Amniotic stem cell (primary cell): ENCODE measurements around the gene LRRC52.
"Not testable (repeated sequence)": the region's sequence is repeated elsewhere in the genome, so short reads cannot be mapped to it uniquely, and the experiment has no call there.

Experiments
- DNase-seq: peaks from one replicate; lab custom pipeline; 2025; lab: John Stamatoyannopoulos, UW

The LRRC52 gene

DNA sequence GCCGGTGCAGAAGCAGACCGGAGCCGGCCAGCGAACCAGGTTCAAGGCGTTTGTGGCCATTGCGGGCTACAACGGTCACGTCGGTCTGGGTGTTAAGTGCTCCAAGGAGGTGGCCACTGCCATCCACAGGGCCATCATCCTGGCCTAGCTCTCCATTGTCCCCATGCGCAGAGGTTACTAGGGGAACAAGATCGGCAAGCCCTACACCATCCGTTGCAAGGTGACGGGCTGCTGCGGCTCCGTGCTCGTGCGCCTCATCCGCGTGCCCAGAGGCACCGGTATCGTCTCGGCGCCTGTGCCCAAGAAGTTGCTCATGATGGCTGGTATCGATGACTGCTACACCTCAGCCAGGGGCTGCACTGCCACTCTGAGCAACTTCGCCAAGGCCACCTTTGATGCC, 38.1 kb downstream of the LRRC52 start:
- DNase-seq = no peak

DNA sequence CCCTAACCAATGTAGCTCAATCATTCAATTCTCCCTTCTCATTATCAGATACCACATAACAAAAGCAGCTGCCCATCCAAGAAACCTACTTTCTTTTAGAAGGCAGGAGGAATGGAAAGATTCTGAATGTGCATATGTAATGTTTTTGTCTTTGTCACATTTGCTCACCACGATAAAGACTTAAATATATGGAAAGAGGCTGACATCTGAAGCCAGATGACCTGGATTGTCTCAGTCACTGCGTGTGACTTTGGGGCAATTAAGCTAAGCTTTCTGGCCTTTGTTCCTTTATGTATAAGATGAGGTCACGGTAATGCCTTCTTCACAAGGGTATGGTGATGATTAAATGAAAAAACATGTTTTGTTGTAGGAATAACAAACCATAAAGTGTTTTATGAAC, 42.6 kb downstream of the LRRC52 start:
- no peak for DNase-seq

DNA sequence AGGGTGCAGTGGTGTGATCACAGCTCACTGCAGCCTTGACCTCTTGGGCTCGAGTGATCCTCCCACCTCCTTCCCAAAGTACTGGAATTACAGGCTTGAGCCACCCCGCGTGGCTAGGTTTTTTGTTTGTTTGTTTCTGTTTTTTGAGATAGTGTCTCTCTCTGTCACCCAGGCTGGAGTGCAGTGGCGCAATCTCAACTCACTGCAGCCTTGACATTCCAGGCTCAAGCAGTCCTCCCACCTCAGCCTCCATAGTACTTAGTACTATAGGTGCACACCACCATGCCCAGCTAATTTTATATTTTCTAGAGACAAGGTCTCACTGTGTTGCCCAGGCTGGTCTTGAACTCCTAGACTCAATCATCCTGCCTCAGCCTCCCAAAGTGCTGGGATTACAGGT, 47.6 kb downstream of the LRRC52 start:
- not testable (repeated sequence) for DNase-seq

DNA sequence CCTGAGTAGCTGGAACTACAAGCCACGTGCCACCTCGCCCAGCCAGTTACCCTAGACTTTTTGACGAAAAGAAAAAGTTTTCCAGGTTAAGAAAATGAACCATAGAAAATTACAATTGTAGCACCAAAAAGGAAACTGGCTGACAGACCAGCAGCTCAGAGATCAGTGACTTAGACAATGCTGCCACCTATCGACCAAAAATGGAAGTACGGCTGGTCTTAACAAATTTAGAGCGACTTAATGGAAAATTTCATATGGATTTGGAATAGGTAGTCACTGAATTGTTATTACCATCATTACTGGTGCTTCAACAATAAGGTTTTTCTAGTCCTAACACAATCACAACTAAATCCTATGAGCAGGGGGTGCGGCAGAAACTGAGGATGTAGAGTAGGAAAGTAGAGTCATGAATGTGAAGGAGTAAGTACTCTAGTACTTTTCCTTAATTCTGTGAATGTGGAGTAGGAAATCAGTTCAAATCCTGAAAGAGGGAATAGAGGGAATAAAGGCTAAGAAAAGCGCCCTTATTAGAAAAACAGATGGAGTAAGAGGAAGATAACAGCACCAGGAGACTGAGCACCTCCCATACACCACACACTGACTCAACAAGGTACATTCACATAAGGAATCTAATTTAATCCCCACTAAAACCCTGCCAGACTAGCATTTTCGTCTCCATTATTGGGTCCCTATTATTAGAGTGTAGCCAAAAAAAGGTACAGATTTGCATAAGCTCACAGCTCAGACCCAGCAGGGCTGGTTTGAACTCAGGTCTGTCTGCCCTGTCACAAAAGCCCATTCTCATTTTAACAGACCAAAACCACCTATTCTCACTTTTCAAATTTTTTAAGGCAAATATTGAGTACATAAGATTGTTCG, 49.4 kb downstream of the LRRC52 start:
- DNase-seq = peak; percentile 32

DNA sequence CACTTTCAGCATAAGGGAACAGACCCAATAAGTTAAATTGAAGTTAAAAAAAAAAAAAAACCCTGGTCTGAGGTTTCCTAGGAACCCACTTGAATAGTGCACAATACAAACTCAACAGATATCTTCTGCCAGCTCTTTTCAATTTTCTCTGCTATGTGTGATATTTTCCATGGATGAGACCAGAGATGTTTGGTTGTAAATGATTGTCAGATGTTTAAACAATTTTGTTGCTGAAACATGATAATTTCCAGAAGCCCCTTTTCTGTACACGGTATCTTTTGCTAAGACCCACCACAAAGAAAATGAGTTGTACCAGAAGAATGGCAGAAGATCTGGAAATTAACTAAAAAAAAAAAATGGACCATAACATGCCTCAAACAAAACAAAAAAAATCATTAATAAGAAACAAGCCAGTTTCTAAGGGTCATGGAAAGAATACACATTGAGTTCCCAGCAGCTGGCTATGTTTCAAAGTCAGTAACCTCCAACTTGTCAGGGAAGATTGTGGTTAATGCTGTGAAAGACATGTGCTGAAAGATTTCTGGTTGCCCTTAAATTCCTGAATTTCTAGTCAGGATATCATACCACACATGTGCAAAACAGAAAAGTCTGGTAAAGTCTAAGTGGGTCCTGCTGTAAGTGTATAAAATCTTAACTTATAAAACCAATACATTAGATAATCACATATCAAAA, 51.6 kb downstream of the LRRC52 start:
- no peak for DNase-seq

DNA sequence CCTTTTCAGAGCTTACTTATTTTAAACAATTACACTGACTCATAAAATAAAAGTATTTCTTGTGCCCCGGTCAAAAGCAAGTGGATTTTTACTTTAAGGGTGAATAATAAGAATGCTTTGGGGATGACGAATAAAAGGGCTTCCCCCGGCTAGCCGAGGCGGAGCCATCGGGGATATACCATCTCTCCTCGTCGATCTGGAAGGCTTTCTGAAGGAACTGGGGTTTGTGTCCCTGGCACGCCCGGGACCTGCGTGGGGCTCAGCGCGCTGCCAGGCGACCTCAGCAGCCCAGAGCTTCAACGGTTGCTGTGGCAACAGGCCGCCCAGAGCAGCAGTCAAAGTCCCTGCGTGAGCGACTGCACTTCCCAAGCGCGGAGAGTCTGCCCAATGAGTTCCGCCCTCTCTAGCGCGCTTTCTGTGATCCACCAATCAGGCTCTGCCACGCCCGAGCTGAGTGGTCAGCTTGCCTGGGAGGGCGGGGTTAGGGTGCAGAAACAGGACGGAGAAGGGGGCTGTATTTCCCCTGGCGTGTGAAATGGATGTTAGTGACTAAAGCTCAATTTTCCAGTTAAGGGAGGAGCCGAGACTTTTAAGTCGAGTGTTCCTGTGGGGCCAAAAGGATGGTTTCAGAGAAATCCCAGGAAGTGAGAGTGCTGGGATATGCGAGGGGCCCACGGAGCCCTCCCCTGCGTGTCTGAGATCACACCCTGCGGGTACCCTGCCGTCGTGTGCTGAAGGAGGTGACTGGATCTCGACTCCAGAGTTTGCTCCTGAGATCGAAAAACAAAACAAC, 54.3 kb downstream of the LRRC52 start:
- DNase-seq = peak; percentile 96

DNA sequence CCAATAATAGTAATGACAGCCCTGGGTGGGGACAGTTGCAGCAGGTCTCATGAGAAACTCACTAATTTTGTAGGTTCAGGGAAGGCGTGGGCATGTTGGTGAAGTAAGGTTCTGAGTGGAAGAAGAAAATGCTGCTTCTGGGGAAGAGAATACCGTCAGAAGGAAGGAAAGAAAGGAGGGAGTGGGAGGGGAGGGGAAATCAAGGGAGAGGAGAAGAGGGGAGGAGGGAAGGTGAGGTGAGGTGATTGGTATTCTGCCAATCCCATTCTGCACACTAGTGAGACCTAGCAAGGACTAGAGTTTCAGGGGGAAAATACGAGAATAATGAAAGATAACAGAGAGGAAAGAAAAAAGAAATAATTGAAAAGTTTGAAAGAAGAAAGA, 54.9 kb downstream of the LRRC52 start:
- no peak for DNase-seq

DNA sequence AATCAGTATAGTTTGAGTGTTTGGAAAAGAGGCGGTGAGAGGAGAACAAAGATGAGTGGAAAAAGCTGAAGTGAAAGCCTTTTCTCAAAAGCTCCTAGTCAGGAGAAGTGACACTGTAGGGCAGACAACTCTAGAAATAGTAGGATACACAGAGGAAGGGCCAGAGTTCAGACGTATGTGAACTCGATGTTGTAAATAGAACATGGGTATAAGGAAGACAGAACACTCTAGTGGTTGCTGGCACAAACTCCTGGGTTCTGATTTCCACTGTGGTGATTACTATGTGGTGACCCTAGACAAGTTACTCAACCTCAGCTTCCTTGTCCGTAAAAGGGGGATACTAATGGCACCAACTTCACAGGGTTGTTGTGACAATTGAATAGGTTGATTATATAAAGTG, 57.0 kb downstream of the LRRC52 start:
- DNase-seq = no peak

DNA sequence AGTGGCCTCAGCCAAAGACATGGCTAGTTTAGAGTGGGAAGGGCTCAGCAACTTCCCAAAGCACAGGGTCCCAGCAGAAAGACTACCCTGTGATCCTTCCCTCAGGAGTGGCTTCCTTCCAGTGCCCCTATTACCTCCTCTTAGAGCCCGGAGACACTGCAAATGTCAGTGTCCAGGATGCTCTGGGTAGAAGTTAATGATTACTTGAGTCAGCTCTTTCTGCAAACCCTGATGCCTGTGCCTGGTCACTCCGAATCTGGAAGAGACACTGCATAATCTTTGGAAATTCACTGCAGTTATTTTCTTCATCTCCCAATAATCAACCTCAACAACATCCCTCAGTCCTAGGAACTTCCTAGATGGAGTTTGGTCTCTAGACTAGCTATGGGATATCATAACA, 60.0 kb downstream of the LRRC52 start:
- no peak for DNase-seq

DNA sequence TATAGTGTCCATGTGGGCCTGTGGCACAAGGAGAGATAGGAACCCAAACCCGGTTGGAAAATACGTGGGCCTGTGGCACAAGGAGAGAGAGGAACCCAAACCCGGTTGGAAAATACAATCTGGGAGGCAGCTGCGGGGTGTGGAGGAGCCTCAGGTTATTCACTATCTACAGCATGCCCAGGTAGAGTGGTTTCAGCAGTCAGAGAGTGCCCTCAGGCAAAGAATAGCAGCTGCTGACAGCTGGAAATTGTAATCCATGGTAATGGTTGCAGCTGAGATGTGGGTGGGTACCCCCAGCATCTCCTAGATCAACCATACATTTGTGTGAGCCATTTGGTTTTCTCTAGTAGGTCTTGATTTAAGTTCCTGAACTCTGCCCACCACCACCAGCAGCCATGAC, 61.4 kb downstream of the LRRC52 start:
- DNase-seq = no peak

DNA sequence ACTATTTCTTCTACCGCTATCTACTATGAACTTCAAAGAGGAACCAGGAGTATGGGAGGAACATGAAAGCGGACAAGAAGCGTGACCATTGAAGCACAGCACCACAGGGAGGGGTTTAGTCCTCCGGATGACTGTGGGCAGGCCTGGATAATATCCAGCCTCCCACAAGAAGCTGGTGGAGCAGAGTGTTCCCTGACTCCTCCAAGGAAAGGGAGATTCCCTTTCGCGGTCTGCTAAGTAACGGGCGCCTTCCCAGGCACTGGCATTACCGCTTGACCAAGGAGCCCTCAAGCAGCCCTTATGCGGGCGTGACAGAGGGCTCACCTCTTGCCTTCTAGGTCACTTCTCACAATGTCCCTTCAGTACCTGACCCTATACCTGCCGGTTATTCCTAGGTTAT, 62.9 kb downstream of the LRRC52 start:
- DNase-seq = not testable (repeated sequence)

DNA sequence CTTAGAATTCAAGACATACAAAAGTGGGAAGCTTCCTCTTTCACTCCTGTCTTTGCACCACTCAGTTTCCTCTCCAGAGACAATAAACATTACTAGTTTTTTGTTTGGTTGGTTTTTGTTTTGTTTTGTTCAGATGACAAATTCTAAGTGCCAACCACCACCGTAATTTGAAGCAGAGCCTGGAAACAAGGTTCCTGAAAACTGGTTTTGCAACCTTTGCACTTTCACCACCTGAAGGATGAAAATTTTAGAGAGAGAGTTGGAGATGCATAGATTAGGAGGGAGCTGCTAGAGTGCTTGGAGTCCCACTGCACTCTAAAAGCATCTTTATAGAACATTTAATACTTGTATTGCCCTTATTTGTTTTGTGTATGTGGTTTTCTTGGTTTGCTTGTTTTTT, 67.1 kb downstream of the LRRC52 start:
- no peak for DNase-seq

DNA sequence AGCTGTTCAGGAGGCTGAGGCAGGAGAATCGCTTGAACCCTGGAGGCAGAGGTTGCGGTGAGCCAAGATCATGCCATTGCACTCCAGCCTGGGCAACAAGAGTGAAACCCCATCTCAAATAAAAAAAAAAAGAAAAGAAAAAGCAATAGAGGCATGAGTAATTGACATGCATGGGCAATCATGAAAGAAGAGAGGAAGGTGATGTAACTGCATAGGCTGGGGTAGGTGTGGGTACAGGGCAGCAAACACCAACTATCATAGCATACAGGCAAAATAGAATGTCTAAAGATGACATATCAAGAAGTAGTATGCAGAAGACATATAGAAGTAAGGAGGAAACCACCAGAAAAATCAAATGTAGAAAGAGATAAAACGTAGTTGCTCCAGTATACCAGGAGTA, 68.3 kb downstream of the LRRC52 start:
- DNase-seq = no peak
